Activated CD4-positive, CD25-positive, alpha-beta regulatory T cell (primary cell): ENCODE data around the gene MYO7B.
"Not testable (repeated sequence)": the region's sequence is repeated elsewhere in the genome, so short reads cannot be mapped to it uniquely, and the experiment has no call there.

Experiments
- DNase-seq, 4 experiments: peaks; one replicate each; lab custom pipeline; 2025; lab: John Stamatoyannopoulos, UW

Gene MYO7B

DNA sequence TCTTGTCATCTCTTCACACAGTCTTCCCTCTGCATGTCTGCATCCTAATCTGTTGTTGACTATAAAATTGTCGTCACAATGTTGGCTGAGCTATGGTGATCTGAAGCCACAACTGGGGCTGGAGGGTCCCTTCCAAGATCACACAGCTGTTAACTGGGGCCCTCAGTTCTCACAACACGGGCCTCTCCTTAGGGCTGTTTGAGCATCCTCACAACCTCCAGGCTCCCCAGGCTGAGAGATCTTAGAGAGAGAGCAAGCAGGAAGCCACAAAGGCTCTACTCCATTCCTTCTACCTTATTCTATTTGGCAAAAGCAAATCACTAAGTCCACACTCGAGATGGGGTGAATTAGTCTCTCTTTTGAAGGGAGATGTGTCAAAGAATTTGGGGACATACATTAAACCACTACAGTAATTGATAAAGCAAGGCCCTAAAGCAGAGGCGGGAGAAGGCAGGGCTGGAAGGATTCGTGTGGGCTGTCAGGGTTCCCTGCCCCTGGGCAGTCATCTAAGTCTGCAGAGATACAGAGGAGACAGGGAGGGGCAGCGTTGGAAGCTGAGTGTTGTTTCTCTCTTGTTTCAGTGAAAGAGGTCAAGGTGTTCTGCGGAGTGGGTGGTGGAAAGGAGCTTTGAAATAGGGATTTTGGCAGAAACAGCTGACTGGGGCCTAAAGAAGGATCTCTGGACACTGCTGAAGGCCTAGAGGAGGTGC, 15.9 kb downstream of the MYO7B start:
- DNase-seq = no peak

DNA sequence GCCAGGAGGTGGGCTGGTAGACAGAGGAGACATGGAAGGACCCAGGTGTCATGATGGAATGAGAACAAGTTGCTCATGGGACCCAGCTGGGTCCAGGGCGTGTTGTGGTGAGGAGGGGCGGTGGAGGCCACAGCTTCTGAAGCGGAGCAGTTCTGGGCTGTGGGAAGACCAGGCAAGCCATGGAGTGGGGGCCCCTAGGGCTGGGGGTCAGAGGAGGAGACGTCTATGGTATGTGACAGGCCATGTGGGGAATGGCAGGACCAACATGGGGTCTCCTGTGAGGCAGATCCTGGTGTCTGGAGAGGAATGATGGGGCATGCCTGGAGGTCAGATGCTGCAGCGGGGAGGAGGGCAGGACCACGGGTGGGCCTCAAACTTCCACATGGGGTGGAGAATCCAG, 16.9 kb downstream of the MYO7B start:
- DNase-seq = no peak

DNA sequence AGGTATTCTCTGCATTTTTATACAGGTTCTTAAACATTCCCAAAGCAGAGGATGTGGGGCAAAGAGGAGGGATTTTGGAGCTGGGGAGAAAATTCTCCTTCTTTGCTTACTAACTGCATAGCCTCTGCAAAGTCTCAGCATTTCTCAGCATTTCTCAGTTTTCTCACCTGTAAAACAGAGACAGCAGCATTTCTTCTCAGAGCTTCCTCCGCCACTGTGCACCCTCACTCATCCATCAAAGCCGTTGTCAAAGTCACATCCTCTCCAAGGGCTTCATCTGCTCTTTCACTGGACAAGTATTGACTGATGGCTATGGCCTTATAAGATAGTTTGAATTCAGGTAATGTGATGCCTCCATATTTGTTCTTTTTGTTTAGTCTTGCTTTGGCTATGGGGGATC, 17.4 kb downstream of the MYO7B start:
- no peak for DNase-seq

DNA sequence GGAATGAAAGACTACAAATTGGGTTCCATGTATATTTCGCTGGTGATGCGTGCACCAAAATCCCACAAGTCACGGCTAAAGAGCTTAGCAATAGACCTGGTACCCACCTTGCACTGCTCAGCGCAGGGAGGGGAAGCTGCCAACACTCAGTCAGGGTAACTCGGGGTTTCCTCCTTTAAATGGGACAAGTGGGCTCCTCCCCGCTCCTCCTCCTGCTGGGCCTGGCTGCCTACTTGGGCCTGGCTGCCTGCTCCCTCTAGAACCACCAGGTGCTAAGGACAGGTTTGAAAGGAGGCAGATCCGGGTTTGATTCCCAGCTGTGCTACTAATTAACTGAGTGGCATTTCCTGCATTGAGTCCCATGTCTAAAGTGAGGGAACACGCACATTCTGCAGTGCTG, 23.4 kb downstream of the MYO7B start:
- DNase-seq = no peak

DNA sequence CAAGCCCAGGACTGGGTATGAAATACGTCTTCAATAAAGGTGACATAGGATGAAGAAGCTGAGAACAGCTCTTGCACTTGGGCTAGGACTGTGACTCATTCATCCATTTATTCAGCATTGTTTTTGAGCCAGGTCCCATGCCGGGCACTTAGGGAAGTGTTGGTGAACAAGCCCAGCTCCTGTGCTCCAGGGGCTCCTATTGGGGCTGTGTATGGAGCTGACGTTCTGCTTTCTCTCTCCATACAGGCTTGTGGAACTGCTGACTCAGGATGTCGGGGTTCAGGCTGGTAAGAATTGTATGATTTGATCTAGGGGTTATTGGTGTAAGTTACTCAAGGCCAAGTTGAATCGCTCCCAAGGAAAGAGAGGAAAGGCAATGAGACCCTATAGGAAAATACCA, 24.0 kb downstream of the MYO7B start:
- no peak for DNase-seq

DNA sequence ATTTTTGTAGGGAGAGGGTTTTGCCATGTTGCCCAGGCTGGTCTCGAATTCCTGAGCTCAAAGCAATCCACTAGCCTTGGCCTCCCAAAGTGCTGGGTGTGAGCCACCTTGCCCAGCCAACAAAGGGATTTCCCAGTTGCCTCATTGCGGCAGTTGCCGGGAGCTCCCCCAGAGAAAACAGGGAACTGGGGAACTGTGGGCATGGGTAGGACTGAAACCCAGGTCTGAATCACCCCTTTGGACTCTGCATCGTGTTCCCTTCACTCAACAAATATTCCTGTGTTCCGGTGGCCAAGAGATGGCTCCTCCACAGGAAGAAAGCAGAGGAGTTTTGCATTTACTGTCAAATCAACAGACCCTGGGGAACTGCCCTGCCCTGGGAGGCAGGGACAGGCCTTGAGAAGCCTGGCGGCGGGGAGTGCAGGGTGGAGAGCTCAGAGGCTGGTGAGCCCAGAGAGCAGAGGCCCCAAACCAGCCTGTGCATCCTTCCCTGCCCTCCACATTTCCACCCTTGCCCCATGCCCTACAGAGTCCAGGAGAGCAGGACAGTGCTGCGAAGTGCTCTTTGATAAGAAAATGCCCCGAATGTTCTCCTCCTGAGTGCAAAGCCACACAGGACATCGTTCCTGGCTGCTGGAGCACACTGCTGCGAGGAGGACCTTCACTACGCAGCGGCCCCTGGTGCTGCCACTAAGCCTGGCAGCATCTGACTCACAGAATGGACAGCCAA, 24.9 kb downstream of the MYO7B start:
- no peak for DNase-seq

DNA sequence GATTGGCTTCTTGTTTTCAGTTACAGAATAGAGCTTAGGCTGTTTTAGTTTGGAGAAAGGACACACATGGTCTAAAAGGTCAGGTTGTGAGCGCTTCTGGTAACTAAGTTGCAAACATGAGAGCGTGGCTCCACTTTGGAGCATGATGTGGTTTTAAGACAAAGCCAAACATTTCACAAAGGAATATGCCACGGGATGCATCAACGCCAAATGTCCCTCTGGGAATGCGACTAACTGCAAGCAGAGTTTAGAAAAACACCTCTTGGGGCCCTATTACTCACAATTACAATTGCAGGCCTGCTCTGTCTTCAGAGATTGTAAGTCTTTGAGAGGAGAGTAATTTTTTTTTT, 25.4 kb downstream of the MYO7B start:
- DNase-seq = no peak

DNA sequence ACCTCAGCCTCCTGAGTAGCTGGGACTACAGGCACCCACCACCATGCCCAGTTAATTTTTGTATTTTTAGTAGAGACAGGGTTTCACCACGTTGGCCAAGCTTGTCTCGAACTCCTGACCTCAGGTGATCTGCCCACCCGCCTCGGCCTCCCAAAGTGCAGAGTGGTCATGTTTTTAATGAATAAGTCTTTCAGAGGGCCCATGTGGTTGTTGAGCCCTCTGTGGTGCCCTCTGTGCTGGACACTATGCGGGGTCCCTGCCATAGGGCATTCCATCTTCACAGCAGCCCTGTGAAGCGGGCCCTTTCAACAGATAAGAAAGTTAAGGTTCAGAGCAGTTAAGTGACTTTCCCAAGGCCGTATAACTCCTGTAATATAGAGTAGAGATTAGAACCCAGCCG, 25.9 kb downstream of the MYO7B start:
- DNase-seq = no peak

DNA sequence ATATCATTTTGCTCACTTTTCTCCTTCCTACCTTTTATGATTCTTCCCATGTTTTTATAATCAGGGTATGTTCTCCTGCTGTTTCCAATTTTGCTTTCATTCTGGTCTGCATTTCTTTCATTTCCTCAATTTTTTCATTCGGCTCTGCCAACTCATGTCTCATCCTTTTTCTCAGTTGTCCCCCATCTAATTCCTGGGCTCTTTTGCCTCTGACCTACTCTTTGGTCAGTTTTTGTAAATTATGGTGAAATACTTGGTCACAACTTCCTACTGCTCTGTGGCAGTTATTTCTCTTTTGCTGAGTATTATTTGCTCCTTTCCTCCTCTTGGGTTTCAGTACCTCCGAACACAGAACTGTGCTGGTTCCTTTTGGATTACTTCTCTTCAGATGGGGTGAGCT, 27.5 kb downstream of the MYO7B start:
- no peak for DNase-seq

DNA sequence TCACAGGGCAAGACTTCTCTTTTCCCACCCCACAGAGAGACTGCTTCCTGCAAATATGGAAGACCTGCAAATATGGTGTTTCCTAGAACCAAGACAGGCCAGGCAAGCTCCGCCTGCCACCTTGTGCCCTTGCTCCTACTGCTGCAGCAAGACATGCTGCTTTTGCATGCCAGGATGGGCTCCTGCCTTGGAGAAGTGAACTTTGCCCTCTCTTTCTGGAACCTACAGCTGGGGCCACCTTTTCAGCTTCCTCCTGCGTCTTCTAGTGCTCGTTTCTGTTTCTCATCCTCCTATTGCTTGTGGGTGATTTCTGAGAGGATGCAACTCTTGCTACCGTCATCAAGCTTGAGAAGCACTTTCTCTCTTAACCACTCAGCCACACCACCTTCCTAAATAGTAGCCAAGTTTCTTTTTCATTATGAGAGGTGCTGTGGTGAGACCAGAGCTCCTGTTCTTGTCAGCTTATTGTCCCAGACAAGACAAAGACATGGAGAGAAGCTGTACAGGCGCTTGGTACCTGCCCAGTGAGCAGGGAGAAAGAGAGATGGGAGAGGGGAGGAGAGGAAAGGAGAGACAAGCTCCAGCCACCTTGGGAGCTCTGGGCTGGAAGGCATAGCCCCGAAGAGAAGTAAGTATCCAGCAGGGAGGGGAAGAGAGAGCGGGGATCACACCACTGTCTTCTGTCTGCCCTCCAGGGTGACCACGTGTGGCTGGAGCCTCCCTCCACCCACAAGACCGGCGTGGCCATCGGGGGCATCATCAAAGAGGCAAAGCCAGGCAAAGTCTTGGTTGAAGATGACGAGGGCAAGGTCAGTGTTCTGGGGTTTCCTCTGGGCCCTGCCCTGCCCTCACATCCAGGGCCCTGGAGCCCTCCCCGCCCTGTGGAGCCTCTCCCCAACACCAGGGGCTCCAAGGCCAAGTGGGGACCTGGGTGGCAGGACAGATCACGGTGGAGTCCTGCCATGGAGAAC, 28.3 kb downstream of the MYO7B start:
- no peak for DNase-seq

DNA sequence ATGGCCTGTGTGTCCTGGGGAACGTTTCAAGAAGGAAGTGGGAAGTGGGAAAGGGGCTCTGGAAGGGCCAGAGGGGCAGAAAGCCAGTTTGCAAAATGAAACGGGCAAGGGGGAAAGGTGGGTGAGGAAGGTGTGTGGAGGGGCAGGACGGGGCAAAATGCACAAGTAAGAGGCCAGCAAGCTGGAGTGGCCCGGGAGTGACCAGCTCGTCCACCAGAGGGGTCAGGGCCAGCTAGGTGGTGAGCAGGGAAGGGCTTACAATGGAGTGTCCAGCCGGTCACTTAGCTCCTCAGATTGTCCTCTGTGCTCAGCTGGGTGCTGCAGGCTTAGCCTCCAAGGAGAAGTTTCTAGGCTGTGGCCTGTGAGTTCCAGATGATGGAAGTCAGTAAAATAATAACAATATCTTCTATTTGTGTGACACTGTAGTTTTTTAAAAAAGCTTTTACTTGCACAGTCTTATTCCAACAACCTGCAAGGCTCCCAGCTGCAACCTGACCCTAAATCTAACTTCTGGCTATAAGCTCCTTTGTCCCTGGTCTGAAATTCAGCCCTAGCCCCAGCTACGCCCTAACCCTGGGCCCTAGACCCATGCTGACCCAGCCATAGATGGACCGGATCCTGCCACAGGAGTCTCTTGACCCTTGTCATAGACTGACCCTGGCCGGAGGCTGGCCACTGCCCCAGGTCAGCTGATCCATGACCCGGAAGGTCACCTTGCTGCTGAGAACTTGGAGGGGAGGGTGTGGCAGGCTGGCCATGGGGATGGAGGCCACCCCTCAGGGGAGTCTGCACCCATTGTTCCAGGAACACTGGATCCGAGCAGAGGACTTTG, 29.2 kb downstream of the MYO7B start:
- no peak for DNase-seq

DNA sequence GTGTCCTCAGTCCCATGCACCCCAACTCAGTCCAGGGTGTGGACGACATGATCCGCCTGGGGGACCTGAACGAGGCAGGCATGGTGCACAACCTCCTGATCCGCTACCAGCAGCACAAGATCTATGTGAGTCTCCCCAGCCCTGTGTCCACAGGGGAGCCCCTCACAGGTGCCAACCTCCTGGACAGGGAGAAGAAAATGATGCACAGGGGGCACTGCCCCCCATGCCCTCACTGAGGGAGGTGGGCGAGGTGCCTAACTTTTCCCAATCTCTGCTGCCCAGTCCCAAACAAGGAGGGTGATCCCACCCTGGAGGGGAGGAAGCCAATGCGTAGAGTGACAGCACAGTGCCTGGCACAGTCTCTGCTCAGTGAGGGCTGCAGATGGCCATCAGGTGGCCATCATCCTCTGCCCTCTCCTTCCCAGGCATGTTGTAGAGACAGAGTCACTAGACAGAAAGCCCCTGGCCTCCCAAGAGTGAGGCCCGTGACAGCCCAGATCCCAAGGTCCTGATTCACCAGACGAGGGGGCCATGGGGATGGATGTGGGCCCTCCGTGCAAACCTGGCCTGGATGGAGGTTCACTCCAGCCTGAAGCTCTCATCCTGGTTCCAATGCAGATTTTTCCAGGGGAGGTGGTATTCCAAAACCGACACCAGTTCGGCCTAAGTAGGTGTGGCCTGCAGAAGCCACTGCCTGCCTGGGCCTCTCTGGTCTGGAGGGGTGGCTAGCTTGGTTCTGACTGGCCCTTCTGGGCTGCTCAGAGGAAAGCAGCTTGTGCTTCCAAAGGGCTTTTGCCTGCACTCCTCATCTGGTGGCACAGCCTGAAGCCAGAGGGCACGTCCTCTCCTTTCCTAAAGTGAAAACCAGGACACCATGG, 30.0 kb downstream of the MYO7B start:
- no peak for DNase-seq

DNA sequence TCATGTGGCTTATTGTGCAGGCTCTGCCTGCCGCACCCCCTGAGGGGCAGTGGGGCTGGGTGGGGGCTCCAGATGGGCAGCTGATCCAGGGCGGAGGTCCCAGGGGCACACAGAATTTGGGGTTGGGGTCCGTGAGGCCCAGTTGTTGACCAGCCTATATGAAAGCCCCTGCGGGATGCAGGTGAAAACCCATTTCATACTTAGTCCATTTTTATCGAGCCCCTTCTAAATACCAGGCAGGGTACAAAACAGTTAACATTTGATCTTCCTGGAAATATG, 30.6 kb downstream of the MYO7B start:
- no peak for DNase-seq

DNA sequence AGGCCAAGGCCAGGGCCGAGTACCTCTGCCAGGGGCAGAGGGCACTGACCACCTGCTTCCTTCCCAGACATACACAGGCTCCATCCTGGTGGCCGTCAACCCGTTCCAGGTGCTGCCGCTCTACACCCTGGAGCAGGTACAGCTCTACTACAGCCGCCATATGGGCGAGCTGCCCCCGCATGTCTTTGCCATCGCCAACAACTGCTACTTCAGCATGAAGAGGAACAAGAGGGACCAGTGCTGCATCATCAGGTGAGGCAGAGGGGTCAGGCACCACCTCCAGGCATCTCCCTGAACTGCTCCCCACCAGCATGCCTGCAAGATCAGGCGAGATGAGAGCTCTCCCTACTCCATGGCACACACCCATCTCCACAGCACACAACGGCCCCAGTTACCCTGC, 31.1 kb downstream of the MYO7B start:
- DNase-seq = no peak

DNA sequence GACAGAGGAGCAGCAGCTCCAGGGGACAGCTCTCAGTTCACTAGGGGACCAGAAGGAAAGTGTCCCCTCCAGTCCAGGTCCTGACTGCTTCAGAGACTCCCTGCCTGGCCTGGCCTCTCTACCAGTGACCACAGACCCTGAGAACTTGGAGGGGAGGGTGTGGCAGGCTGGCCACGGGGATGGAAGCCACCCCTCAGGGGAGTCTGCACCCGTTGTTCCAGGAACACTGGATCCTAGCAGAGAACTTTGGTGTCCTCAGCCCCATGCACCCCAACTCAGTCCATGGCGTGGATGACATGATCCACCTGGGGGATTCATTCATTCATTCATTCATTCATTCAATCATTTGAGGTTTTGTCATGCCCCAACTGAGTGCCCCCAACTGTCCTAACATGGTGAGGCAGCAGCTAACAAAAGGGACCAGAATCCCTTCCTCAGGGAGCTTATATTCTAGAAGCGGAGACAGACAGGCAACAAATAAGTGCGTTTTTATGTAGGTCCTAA, 31.9 kb downstream of the MYO7B start:
- no peak for DNase-seq

DNA sequence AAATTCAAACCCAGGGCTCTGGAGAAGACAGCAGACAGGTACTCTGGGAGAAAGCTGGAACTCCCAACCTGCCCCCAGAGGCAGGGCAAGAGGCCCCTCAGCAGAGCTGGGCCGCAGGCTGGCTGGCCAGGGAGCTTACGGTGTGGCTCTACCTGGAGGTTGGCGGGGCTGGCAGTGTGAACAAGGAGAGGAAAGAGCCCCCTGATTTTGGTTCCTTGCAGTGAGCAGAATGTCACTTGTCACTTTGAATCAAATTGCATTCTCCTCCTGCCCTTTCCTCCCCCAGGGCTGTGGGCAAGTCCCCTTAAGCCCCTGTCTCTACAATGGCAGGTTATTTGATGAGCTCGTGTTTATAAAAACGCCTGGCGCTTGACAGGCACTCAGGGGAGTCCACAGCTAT, 32.6 kb downstream of the MYO7B start:
- DNase-seq = no peak

DNA sequence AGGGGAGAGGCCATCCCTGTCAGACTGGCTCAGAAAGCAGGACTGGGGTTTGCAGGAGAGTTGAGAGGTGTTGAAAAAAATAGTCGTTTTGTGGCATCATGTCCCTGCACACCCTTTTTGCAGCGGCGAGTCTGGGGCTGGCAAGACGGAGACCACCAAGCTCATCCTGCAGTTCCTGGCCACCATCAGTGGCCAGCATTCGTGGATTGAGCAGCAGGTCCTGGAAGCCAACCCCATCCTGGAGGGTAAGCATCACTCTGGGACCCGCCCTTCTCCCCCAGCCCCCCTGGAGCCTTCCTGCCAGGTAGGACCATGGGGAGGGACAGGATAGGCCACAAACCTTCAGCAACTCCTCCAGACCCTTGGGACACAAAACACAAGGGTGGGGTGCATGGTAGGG, 34.2 kb downstream of the MYO7B start:
- no peak for DNase-seq

DNA sequence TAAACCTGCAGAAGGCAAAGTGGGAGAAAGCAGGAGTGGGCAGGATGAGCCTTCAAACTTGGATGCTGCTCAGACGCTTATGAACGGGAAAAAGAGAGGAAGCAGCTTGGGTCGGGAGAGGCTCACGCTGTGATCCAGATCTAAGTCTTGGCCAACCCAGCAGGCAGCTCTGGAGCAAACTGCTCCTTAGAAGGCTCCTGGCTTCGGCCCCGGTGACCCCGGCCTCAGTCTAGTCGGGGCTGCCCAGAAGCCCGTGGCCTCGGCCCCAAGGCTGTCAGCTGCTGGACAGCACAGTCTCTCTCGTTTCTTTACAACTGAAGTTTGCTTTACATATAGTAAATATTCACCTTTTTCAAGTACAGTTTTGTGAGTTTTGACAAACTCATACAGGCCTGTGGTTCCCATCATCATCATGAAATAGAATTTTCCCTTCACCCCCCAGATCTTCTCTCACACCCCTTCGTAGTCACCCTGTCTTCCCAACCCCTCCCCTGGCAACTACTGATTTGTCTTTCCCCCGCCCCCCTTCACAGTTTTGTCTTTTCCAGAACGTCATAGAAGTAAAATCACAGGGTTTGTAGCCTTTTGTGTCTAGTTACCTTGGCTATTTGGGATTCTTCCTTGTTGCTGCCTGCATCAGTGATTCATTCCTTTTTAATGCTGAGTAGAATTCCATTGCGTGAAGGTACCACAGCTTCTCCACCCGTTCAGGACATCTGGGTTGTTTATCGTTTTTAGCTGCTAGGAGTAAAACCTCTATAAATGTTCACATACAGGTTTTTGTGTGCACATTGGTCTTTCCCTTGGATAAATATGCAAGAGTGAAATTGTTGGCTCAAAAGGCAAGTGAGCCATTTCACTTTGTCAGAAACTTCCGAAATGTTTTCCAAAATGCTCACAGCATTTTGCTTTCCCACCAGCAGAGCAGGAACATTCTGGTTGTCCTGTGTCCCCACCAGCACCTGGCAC, 35.1 kb downstream of the MYO7B start:
- DNase-seq = no peak

DNA sequence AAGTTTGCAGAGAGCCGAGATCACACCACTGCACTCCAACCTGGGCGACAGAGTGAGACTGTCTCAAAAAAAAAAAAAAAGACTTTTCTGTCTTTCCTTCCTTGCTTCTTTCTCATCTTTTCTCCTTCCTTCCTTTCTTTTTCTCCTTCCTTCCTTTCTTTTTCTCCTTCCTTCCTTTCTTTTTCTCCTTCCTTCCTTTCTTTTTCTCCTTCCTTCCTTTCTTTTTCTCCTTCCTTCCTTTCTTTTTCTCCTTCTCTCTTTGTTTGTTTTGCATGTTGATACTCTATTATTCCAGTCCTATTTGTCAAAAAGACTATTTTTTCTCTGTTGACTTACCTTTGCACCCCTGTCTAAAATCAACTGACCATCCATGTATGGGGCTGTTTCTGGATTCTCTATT, 36.9 kb downstream of the MYO7B start:
- not testable (repeated sequence) for DNase-seq

DNA sequence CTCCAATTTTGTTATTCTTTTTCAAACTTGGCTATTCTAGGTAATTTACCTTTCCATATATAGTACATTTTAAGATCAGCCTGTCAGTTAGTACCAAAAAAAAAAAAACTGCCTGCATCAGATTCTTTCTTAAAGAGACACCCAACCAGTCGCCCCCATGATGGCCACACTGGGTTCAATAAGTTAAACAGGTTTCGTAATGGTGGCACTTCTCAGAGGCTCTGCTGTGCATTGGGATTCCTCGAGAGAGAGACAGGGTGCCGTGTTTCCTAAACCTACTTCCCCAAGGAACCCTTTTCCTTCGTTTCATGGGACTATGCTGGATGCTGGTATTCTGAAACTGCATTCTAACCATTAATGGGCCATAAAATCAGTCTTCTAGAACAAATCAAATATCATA, 37.4 kb downstream of the MYO7B start:
- no peak for DNase-seq
